K562 (cell line): Measurements from ENCODE around the gene FAM124A. TPM values are rescaled to one million over a fixed set of nuclear protein-coding genes. Genes with fewer than 3 reads are reported as not detected.

Experiments used
- BDP1 ChIP-seq: IDR thresholded peaks from 3 replicates; pipeline ENCODE4 v1.6.1; 2011; ENCODE audit not compliant: insufficient read length, insufficient read depth
- NCOA1 ChIP-seq: fragments of 450-650 bp; IDR thresholded peaks from 2 replicates; pipeline ENCODE4 v1.6.1; 2016; ENCODE audit warnings: low read depth
- TAF15 ChIP-seq: fragments of 200-400 bp; formaldehyde crosslinking; IDR thresholded peaks from 2 replicates; pipeline ENCODE4 v1.6.1; 2017; ENCODE audit warnings: mild to moderate bottlenecking, low read depth, low read length, moderate library complexity
- ZNF589 ChIP-seq: fragments of 200-800 bp; sonication (Bioruptor generic); IDR thresholded peaks from 2 replicates; pipeline ENCODE4 v1.6.1; 2016; ENCODE audit warnings: low read depth, missing genetic modification characterization, missing compliant biosample characterization
- polyA plus RNA-seq, 8 experiments: library from polyadenylated mRNA; depleted of rRNA in 4 of 8; stranded (reverse) in 5 of 8; unstranded in 3 of 8; fragments of >200 nt; fragmentation: Nextera tagmentation in 2 of 8; fragmentation: Illumina TruSeq in 1 of 8; extraction: Ambion mirVana in 2 of 8; extraction: Trizol in 1 of 8; gene quantifications; 2 replicates each; pipeline versions ENCODE4 v1.2.1 to v1.2.3, GENCODE V29; 2011 to 2014; ENCODE audit warnings: inconsistent platforms in 1 of 8, missing spikeins in 1 of 8
- total RNA-seq, 7 experiments: library from RNA; depleted of rRNA in 6 of 7; stranded (reverse); fragments of >200 nt in 6 of 7; fragmentation: Illumina TruSeq in 2 of 7; extraction: Trizol in 2 of 7; gene quantifications; 2 replicates each; pipeline versions ENCODE4 v1.2.1 to v1.2.3, GENCODE V29; 2011 to 2021; ENCODE audit warnings: low replicate concordance in 1 of 7
- TF ChIP-seq, protein P1 (sequence below): fragments of 250-450 bp; sonication (Bioruptor Pico); IDR thresholded peaks from 2 replicates; pipeline ENCODE4 v1.5.0; 2021; ENCODE audit warnings: mild to moderate bottlenecking, borderline replicate concordance
- TF ChIP-seq, protein P2 (sequence below): sonication (generic); formaldehyde crosslinking; IDR thresholded peaks from 2 replicates; pipeline ENCODE4 v1.8.0; 2022; ENCODE audit warnings: mild to moderate bottlenecking, missing genetic modification reagents
- TF ChIP-seq, protein P3 (sequence below): IDR thresholded peaks from 3 replicates; pipeline ENCODE4 v1.6.1; 2011; ENCODE audit warnings: borderline replicate concordance, mild to moderate bottlenecking; ENCODE audit not compliant: insufficient read length, insufficient read depth

FAM124A gene
- total and polyA plus RNA-seq, 9 of the 15 experiments (the other 6 are each of a cell fraction or from before 2014, with no cell fraction given), result not detected

DNA sequence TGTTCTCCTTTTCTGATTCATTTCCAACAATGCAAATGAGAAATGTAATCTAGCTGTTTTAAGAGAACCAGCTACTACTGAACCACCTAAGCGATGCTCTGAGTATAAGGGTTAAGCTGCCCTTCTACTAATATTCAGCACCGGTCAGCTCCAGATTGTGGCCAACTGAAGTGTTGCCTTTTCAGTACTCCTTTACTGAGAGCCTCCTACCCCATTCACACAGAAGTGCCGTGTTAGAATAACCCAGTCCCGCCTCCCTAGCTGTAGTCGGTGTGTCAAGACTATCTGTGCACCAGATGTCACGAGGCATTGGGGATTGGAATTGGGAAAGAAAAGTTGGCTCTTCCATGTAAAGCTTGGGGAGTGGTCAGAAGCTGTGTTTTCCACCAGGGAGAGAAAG, 45.4 kb downstream of the FAM124A start (continued):
- TF ChIP-seq, protein P1, sequence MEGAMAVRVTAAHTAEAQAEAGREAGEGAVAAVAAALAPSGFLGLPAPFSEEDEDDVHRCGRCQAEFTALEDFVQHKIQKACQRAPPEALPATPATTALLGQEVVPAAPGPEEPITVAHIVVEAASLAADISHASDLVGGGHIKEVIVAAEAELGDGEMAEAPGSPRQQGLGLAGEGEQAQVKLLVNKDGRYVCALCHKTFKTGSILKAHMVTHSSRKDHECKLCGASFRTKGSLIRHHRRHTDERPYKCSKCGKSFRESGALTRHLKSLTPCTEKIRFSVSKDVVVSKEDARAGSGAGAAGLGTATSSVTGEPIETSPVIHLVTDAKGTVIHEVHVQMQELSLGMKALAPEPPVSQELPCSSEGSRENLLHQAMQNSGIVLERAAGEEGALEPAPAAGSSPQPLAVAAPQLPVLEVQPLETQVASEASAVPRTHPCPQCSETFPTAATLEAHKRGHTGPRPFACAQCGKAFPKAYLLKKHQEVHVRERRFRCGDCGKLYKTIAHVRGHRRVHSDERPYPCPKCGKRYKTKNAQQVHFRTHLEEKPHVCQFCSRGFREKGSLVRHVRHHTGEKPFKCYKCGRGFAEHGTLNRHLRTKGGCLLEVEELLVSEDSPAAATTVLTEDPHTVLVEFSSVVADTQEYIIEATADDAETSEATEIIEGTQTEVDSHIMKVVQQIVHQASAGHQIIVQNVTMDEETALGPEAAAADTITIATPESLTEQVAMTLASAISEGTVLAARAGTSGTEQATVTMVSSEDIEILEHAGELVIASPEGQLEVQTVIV (CRISPR knock-in tag), result no peak
- no peak for TF ChIP-seq TAF15
- no peak for TF ChIP-seq NCOA1
- no peak for TF ChIP-seq ZNF589 (CRISPR knock-in tag)
- TF ChIP-seq, protein P2, sequence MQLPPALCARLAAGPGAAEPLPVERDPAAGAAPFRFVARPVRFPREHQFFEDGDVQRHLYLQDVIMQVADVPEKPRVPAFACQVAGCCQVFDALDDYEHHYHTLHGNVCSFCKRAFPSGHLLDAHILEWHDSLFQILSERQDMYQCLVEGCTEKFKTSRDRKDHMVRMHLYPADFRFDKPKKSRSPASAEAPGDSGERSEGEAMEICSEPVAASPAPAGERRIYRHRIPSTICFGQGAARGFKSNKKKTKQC (CRISPR knock-in tag), result no peak
- TF ChIP-seq BDP1, result no peak
- TF ChIP-seq, protein P3, sequence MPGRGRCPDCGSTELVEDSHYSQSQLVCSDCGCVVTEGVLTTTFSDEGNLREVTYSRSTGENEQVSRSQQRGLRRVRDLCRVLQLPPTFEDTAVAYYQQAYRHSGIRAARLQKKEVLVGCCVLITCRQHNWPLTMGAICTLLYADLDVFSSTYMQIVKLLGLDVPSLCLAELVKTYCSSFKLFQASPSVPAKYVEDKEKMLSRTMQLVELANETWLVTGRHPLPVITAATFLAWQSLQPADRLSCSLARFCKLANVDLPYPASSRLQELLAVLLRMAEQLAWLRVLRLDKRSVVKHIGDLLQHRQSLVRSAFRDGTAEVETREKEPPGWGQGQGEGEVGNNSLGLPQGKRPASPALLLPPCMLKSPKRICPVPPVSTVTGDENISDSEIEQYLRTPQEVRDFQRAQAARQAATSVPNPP, result no peak
- TF ChIP-seq, all 486 proteins: peak for 0
